Brain microvascular endothelial cell (primary cell): ENCODE data around the gene DNHD1.

Source experiments
- DNase-seq: peaks from one replicate; pipeline ENCODE4 v3.0.0-alpha.2; 2020
- H3K27ac ChIP-seq: fragments of 250-450 bp; sonication (Bioruptor Pico); 2 replicates; pipeline ENCODE4 v1.5.1; 2020; ENCODE audit warnings: mild to moderate bottlenecking, moderate library complexity
- H3K27me3 ChIP-seq: fragments of 250-450 bp; sonication (Bioruptor Pico); replicated peaks from 2 replicates; pipeline ENCODE4 v1.5.1; 2020; ENCODE audit warnings: mild to moderate bottlenecking
- H3K36me3 ChIP-seq: fragments of 250-450 bp; sonication (Bioruptor Pico); replicated peaks from 2 replicates; pipeline ENCODE4 v1.5.1; 2020; ENCODE audit warnings: mild to moderate bottlenecking
- H3K4me3 ChIP-seq: 2 replicates; pipeline ENCODE4 v1.5.1; 2011; ENCODE audit warnings: low read depth, mild to moderate bottlenecking, control low read depth, low read length, moderate library complexity
- CTCF ChIP-seq: IDR thresholded peaks from 2 replicates; pipeline ENCODE4 v1.5.1; 2011; ENCODE audit warnings: low read depth, mild to moderate bottlenecking, moderate library complexity, low read length, control low read depth, inconsistent platforms; ENCODE audit errors: missing control alignments
- in situ Hi-C: cut with HindIII; loops from 2 replicates; pipeline ENCODE4 v1.10.0; 2017; ENCODE audit warnings: low sequenced_read_pairs, low pct_ligation_motif_present

DNHD1 gene

DNA sequence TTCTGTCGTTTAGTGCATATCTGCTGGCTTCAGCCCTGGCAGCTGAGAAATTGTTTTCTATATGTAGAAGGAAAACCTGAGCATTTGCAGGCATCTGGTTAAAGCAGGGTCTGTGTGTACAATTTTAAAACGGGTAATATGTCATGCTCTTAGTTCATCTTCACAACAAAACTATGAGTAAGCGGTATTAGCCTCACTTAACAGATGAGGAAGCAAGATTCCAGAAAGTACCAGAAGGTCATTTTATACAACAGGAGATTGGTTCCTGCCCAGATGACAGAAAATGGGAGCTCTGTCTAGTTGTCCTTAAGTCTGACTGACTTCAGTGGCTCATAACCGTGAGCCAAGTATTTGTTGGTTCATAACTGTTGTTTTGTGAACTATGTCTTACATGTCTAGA lies 14.6 kb upstream of the DNHD1 start:
- TF ChIP-seq CTCF = no peak
- Histone ChIP-seq H3K27ac (peak overlapping the region; percentile 91), H3K27me3 (no peaks in the 10 kb centered on the region), H3K36me3 (peaks cover 44% of the 10 kb centered on the region), H3K4me3 (peak overlapping the region; percentile 98)
- in situ Hi-C loops = no loop called here
- DNase-seq = no peak

DNA sequence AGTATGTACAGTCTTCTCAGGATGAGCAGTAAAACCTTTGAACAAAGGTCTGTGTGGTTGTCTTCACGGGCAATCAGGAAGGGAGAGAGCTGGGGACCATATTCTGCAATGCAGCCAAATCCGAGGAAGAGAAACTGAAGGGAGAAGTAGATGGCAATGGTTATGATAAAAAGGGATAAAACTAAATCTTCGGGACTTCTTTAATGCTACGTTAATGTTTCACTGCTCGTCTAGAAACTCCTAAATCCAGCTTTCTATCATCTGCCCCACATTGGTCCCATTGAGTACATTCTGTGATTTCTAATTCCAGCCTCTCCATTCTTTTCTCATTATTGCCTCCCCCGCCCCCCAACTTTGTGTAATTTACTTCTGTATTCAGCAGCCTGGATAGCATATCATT lies 14.1 kb upstream of the DNHD1 start:
- Histone ChIP-seq H3K27ac (no peak overlapping the region), H3K4me3 (no peak overlapping the region), H3K27me3 (no peaks in the 10 kb centered on the region), H3K36me3 (peaks cover 38% of the 10 kb centered on the region)
- in situ Hi-C loops = no loop called here
- TF ChIP-seq CTCF = no peak
- no peak for DNase-seq

- H3K4me3 ChIP-seq = no peak overlapping the region
- H3K27ac ChIP-seq = no peak overlapping the region
- H3K36me3 ChIP-seq = peaks cover 29% of the 10 kb centered on the region
- no peak for DNase-seq
- TF ChIP-seq CTCF = no peak
- in situ Hi-C loops = no loop called here
- no peaks in the 10 kb centered on the region for H3K27me3 ChIP-seq
These were observed 11.4 kb upstream of the DNHD1 start for GRCh38 chr11:6485661-6486060.

DNA sequence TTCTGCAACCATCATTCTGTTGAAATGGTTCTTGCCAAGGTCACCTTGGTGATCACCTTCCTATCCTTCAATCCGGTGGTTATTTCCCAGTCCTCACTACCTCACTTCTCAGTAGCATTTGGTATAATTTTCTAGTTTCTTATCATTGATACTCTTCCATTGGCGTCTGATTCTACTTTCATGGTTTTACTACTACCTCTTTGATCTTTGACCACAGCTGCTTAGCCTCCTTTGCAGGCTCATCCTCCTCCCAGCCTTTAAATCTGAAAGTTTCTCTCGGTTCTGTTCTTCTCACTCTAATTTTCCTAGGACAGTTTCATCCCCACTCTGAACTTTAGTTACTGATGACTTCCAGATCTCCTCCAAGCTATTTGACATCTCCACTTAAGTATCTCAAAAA lies 10.8 kb upstream of the DNHD1 start:
- Histone ChIP-seq H3K27me3 (no peaks in the 10 kb centered on the region), H3K36me3 (peaks cover 29% of the 10 kb centered on the region), H3K27ac (no peak overlapping the region), H3K4me3 (no peak overlapping the region)
- no peak for TF ChIP-seq CTCF
- in situ Hi-C loops = no loop called here
- DNase-seq = no peak

DNA sequence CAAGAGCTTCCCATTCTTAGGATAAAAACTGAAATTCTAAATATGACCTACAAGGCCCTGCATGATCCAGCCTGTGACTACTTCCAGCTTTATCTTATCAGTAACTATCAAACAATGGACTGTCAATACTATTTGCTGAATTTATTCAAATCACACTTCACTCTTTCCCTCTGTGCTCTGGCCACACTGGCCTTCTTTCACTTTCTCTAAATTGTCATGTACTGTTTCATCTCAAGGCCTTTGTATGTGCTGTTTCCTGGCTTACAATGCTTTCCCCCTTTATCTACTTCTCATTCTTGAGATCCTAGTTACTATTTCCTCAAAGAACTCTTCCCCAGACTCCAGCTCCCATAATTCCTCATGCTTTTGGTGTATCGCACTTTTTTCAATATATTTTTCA lies 10.1 kb upstream of the DNHD1 start:
- in situ Hi-C loops = no loop called here
- DNase-seq = no peak
- Histone ChIP-seq H3K27ac (no peak overlapping the region), H3K36me3 (peaks cover 29% of the 10 kb centered on the region), H3K27me3 (no peaks in the 10 kb centered on the region), H3K4me3 (no peak overlapping the region)
- TF ChIP-seq CTCF = no peak

GRCh38 chr11:6488342-6488741 lies 8.7 kb upstream of the DNHD1 start:
- peaks cover 25% of the 10 kb centered on the region for H3K36me3 ChIP-seq
- no peak overlapping the region for H3K4me3 ChIP-seq
- H3K27ac ChIP-seq = no peak overlapping the region
- no peak for DNase-seq
- in situ Hi-C loops = no loop called here
- no peaks in the 10 kb centered on the region for H3K27me3 ChIP-seq
- no peak for TF ChIP-seq CTCF
